HS-5 (cell line): ENCODE data around the gene PRKCE.

Experiments
- DNase-seq: peaks from one replicate; pipeline ENCODE4 v3.0.0-alpha.2; 2012; ENCODE audit warnings: low read depth

Gene PRKCE

DNA sequence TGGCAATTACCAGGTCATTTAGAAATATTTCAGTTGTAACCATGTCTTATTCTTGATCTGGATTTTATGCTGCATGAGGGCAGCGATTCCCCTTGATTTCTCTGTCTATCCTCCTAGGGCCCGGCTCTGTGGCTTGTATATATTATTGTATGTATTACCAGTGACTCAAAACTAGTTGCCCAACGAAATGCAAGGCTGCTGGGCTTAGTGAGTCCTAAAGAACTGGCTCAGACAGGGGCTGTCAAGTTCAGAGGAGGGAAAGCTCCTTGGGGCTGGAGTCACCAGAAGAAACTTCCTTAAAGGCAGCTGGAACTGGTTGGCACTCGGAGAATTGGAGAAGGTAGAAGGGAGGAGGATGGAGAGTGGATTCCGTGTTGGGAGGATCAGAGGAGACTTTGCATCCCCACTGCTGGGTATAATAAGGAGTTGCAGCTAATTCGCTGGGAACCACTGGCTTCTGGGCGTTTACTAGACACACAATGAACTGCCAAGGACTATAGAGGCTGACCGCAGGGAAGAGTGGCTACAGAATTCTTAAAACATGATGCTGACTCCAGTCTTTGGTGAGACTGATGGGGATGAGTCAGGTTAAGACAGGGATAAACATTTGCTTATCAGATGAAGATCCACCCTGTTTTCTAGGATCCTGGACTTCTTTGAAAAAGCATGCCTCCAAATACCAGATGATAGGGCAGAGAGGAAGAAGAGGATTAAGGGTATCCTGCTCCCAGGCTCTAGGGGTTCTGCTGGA is 104.3 kb downstream of the PRKCE start:
- DNase-seq = peak; percentile 85

DNA sequence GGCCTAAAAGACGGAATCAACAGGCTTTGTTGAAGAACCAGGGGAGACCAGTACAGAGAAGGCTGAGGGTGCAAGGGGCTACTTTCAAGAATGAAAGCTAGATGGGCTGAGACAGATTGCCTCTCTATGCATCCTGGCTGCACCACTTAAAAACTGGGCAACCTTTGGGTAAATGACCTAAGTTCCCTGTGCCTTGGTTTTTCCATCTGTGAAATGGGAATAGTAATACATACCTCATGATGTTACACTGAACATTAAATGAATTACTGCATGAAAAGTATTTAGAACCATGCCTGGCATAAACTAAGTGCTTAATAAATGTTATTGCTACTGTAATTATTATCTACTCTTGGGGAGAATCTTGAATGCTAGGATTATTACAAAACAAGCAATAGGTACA is 106.5 kb downstream of the PRKCE start:
- DNase-seq = no peak

DNA sequence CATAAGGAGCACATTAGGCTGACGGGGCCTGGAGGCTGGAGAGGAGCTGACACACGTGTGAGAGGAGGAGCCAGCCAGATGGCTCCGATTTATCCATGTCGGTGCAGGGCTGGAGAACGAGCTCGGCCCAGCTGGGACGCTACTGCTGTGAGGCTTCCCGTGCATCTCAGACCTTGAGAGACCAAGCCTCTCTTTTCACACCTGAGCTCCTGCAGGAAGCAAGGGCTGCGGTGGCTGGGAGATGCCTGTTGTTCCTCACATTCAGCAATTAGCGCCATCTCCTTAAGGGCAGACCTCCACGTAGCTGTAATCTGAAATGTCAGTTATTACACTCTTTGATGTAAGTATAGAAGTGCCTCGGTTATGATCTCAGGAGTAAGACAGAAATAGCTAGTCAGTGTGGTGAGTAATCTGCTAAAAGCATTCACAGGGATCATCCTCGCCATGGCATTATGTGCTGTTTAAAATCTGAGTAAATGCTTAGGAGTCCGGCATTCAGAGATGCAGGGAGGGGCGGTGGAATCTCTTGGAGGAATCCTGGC is 107.9 kb downstream of the PRKCE start:
- DNase-seq = peak; percentile 56

DNA sequence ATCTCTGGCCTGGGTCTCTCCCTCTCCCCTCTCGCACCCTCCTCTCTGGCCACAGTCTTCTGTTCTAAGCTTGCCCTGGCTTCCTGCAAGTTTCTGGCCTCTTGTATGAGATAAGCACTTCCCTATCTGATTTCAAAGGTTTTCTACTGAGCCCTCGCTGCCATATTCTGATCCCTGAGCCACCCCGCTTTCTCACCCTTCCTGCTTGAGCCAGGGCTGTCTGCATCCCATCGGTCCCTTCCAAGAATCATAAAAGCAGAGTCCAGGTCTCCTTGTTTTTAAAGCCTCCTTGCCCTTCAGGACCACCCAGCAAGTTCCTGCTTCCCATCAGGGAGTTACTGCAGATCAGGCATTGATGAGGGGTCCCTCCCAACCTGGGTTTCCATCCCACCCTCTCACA is 110.2 kb downstream of the PRKCE start:
- no peak for DNase-seq

- no peak for DNase-seq
Measured at GRCh38 chr2:45763255-45763654, 111.8 kb downstream of the PRKCE start.

GRCh38 chr2:45763797-45764196 is 112.3 kb downstream of the PRKCE start:
- DNase-seq = no peak

DNA sequence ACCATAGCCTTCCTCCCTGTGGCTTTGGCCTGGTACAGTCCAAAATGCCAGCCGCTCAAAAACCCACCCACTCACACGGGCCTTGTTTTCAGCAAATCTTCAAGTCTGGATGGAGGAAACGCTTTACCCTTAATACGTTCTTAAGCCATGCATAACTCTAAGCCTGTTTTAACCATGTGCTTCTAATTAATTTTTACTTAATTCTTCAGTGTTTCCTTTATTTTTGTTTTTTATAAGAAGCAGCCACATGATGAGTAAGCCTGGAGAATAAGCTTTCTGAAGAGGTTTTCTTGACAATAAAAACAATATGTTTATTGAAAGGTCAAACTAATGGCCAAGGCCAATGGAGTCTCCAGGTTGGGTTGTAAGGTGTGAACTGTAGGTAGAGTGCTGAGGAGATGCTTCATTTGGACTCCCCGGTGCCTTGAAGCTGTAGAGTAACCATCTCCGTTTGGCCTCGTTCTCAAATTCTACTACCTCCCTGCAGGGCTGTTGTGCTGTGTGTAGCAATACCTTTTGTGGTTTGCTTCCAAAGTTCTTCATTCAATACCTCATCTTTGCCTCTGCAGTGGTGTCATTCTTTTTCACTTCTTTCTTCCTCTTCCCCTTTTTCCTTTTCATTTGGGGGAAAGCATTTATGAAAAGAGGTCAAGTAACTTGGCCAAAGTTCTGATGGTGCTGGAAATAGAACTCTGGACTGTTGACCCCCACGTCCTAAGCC is 113.7 kb downstream of the PRKCE start:
- DNase-seq = no peak

GRCh38 chr2:45765728-45766254 is 114.3 kb downstream of the PRKCE start:
- no peak for DNase-seq

DNA sequence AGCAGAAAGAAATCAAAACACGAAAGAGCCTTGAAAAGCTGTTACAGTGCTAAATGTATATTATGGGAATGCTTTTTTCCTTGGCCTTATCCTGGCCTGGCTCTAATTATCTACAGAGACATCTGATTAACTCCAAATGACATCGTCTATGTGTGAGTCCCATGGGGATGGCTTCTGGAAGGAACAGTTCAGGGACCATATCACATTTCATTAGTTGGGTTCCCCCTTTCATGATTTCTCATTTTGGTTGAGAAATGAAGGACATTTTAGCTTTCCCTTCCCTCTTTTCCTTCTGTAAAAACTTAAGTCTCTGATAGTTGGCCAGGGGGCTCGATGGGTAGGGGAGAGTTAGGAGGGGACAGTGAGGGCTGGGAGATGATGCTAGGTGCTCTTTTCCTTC is 116.7 kb downstream of the PRKCE start:
- no peak for DNase-seq

- DNase-seq = no peak
Measured at GRCh38 chr2:45769056-45769455, 117.6 kb downstream of the PRKCE start.

- DNase-seq = no peak
Measured at GRCh38 chr2:45769854-45770576, 118.5 kb downstream of the PRKCE start.

GRCh38 chr2:45770811-45771210 is 119.3 kb downstream of the PRKCE start:
- DNase-seq = no peak

- no peak for DNase-seq
Measured at GRCh38 chr2:45771261-45771660, 119.8 kb downstream of the PRKCE start.

DNA sequence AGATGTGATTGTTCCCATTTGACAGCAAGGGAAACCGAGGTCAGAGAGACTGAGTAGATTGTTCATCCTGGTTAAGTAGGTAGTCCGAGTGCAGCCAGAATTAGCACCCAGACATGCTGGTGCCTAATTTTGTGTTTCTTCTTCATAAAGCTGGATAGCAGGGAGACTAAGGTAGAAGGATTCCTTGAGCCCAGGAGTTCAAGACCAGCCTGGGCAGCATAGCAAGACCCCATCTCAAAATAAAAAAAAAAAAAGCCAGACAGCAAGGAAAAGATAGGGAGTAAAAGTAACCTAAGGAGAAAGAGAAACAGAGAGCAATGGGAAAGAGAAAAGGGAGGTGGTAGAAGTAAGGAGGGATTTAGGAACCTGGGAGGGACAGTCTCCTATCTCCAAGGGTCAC is 120.6 kb downstream of the PRKCE start:
- DNase-seq = no peak

DNA sequence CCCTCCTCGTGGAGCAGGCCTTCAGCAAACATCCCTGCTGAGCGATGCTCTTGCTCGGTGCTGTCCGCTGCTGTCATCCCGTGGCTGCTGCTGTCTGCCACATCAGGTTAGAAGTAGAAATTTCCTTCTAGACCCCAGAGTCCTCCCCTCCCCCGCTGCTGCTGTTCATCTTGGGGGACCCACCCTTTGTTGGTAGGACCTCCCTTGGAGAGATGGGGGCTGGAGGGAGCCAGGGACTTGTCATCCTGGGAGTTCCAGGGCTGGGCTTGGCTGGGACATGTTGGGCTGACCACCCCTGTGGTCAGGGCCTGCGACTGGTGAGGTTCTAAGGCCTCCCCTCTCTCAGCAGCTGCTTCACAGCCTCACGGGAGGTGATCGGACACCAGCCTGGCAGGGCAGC is 122.4 kb downstream of the PRKCE start:
- DNase-seq = no peak

GRCh38 chr2:45774688-45775244 is 123.3 kb downstream of the PRKCE start:
- no peak for DNase-seq

- DNase-seq = no peak
Measured at GRCh38 chr2:45776160-45776955, 124.9 kb downstream of the PRKCE start.

- no peak for DNase-seq
Measured at GRCh38 chr2:45777996-45778719, 126.7 kb downstream of the PRKCE start.

DNA sequence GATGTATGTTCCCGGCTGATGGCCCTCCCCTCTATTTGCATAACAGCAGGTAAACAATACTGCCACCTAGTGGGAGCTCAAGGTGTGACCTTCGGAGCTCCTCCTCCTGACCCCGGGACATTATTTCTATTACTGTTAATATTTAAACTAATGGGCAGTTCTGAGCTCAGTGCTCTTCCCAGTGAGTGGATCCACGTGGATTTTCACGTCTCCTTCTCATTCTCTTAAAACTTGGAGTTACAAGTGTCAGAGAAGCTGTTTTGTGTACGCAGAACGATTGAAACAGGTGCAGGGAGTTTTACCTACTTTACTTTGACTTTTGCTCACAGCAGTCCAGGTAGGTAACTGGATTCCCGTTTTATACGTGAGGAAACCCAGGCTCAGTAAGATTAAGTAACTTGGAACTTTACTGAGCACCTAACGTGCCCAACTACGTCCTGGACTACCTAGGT is 127.3 kb downstream of the PRKCE start:
- no peak for DNase-seq
